ENCODE results near the gene CEP95.

- TF ChIP-seq JUND (IDR thresholded peaks at IDR 0.05; ENCODE audit: low read depth, low read length) (no peak), EZH2 (IDR thresholded peaks at IDR 0.05; ENCODE audit: borderline replicate concordance, control insufficient read depth, low read depth, low read length) (no peak), PAX8 (IDR thresholded peaks at IDR 0.05) (no peak), BRCA1 (IDR thresholded peaks at IDR 0.05; ENCODE audit: low read depth, low read length) (no peak)
Measured at GRCh38 chr17:64492481-64493109, 14.2 kb upstream of the CEP95 start.

All from GM12878 (cell line).